Endodermal cell (in vitro differentiated cells): Measurements from ENCODE around the gene CHMP2A. TPM values are rescaled to one million over a fixed set of nuclear protein-coding genes. Genes with fewer than 3 reads are reported as not detected.

Source experiments
- DNase-seq: peaks from one replicate; pipeline ENCODE4 v3.0.0-alpha.2; 2017
- H3K27ac ChIP-seq: 2 replicates; pipeline ENCODE4 v1.5.1; 2013; ENCODE audit warnings: mild to moderate bottlenecking, low read depth, low read length, moderate library complexity
- H3K27me3 ChIP-seq: 2 replicates; pipeline ENCODE4 v1.6.1; 2013; ENCODE audit warnings: mild to moderate bottlenecking, low read length, moderate library complexity; ENCODE audit not compliant: insufficient read depth, control insufficient read depth, poor library complexity, severe bottlenecking
- H3K36me3 ChIP-seq: 2 replicates; pipeline ENCODE4 v1.7.0; 2013; ENCODE audit warnings: mild to moderate bottlenecking, low read length, moderate library complexity; ENCODE audit not compliant: control insufficient read depth, insufficient read depth
- H3K4me1 ChIP-seq: one replicate; pipeline ENCODE4 v1.7.0; 2013; ENCODE audit warnings: low read length; ENCODE audit not compliant: control insufficient read depth, insufficient read depth
- H3K4me3 ChIP-seq: 2 replicates; pipeline ENCODE4 v1.5.1; 2013; ENCODE audit warnings: mild to moderate bottlenecking, low read length, moderate library complexity
- H3K9ac ChIP-seq: 2 replicates; pipeline ENCODE4 v1.6.1; 2013; ENCODE audit warnings: mild to moderate bottlenecking, low read length, moderate library complexity; ENCODE audit not compliant: poor library complexity, severe bottlenecking; ENCODE audit errors: extremely low read depth
- H3K9me3 ChIP-seq: 2 replicates; pipeline ENCODE4 v1.6.1; 2013; ENCODE audit warnings: mild to moderate bottlenecking, low read length, moderate library complexity; ENCODE audit not compliant: control insufficient read depth
- H3K27ac Mint-ChIP-seq: 2 replicates; pipeline ENCODE4 v1.8.0; 2020; ENCODE audit warnings: mixed read lengths
- H3K27me3 Mint-ChIP-seq: 2 replicates; pipeline ENCODE4 v1.8.0; 2021; ENCODE audit warnings: mild to moderate bottlenecking, mixed read lengths; ENCODE audit not compliant: insufficient read depth
- H3K36me3 Mint-ChIP-seq: 2 replicates; pipeline ENCODE4 v1.8.0; 2020; ENCODE audit warnings: low read depth, mixed read lengths
- H3K4me1 Mint-ChIP-seq: 2 replicates; pipeline ENCODE4 v1.8.0; 2020; ENCODE audit warnings: mixed read lengths
- H3K4me3 Mint-ChIP-seq: 2 replicates; pipeline ENCODE4 v1.8.0; 2020; ENCODE audit warnings: mild to moderate bottlenecking, moderate library complexity, mixed read lengths
- H3K9me3 Mint-ChIP-seq: 2 replicates; pipeline ENCODE4 v1.8.0; 2020; ENCODE audit warnings: mild to moderate bottlenecking, mixed read lengths
- WGBS, 2 experiments: methylation state at CpG; one replicate each; pipeline versions ENCODE4 v1.1.5 to v1.1.7; 2013; ENCODE audit warnings: missing lambda C conversion rate in 2 of 2, mixed read lengths in 1 of 2; ENCODE audit not compliant: insufficient coverage in 1 of 2, insufficient read length in 1 of 2; 5-methylcytosine and 5-hydroxymethylcytosine counted together
- total RNA-seq, 2 donors: library from RNA; stranded (reverse); fragmentation: NEBNext Ultra II Directional in 1 of 2; extraction: Animal tissue kit (Norgen Biotek cat#: 25700) in 1 of 2; gene quantifications; 2 replicates in 1 of 2; 3 replicates in 1 of 2; pipeline ENCODE4 v1.2.1, GENCODE V29; 2021
- TF ChIP-seq, protein P1 (sequence below): fragments of 200-600 bp; sonication (generic); conservative IDR thresholded peaks from 2 replicates; pipeline ENCODE4 v1.5.0; 2021; ENCODE audit warnings: antibody characterized with exemption, mild to moderate bottlenecking

CHMP2A gene
- total RNA-seq, 2 donors from 2014 or later, result 97.7 to 147 TPM

DNA sequence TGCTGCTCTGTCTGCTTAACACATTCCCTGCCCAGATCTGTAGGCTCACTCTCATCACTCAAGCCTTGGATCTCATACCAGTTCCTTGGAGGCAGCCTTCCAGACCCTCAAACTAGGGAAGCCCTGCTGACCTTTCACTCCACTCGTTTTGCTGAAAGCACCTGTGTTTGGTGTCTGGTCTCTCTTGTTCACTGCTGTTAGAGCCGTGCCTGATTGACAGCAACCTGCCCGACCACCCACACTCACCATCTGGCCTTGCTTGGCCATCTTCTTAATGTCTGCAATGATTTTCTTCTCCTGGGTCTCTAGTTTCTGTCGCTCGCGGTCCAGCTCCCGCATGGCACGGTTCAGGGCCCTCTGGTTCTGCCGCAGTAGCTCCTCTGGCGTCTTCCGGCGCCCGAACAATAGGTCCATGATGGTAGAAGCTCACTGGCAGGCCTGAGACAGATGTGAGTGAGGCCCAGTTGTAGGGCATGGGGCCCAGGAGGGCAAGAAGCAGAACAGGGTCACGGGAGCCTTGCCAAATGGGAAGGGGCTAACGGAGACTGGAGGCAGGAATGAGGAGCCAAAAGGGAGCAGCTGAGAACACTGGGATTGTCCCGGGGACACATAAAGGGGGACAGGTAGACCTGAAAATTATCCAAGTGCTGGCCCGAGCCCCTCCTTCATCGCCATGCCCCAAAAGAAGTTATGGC, 959 bp downstream of the CHMP2A start:
- Mint-ChIP-seq H3K4me3 (peak overlapping the region; percentile 91), H3K36me3 (peaks cover 48% of the 10 kb centered on the region), H3K9me3 (no peaks in the 10 kb centered on the region), H3K4me1 (peaks cover 27% of the 10 kb centered on the region), H3K27ac (peak overlapping the region; percentile 99), H3K27me3 (no peaks in the 10 kb centered on the region)
- Histone ChIP-seq H3K9ac (peak overlapping the region; percentile 70), H3K27me3 (no peaks in the 10 kb centered on the region), H3K36me3 (peaks cover 65% of the 10 kb centered on the region), H3K4me3 (peak overlapping the region; percentile 86), H3K9me3 (no peaks in the 10 kb centered on the region), H3K4me1 (no peaks in the 10 kb centered on the region), H3K27ac (peak overlapping the region; percentile 84)
- TF ChIP-seq, protein P1, sequence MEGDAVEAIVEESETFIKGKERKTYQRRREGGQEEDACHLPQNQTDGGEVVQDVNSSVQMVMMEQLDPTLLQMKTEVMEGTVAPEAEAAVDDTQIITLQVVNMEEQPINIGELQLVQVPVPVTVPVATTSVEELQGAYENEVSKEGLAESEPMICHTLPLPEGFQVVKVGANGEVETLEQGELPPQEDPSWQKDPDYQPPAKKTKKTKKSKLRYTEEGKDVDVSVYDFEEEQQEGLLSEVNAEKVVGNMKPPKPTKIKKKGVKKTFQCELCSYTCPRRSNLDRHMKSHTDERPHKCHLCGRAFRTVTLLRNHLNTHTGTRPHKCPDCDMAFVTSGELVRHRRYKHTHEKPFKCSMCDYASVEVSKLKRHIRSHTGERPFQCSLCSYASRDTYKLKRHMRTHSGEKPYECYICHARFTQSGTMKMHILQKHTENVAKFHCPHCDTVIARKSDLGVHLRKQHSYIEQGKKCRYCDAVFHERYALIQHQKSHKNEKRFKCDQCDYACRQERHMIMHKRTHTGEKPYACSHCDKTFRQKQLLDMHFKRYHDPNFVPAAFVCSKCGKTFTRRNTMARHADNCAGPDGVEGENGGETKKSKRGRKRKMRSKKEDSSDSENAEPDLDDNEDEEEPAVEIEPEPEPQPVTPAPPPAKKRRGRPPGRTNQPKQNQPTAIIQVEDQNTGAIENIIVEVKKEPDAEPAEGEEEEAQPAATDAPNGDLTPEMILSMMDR, result no peak
- peak; percentile 67 for DNase-seq
- WGBS, 2 experiments, result 77 to 79% methylated on average over 15 to 18 of the region's 18 CpGs

DNA sequence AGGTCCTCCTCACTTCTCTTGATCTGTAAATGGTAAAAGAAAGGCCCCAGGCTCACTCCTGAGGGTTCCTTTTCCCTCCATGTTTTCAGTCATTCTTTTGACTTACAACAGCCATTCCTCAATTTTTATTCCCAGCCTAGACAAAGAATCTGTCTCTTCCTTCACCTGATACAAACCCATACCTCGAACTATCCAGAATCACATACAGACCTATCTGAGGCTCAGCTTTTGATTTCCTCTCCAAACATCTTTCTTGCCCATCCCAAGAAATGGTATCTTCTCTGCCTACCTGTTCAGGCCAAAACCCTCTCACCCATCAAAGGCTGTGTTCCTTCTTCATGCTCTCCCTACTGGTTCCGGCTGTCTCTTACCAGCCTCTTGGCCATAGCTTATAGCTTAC, 2.2 kb downstream of the CHMP2A start:
- Histone ChIP-seq H3K9me3 (no peaks in the 10 kb centered on the region), H3K27me3 (no peaks in the 10 kb centered on the region), H3K4me1 (no peaks in the 10 kb centered on the region), H3K9ac (no peak overlapping the region), H3K27ac (no peak overlapping the region), H3K4me3 (no peak overlapping the region), H3K36me3 (peaks cover 78% of the 10 kb centered on the region)
- no peaks in the 10 kb centered on the region for H3K9me3 Mint-ChIP-seq
- 85 to 99% methylated on average over 2 of the region's 2 CpGs for WGBS, 2 experiments
- H3K4me3 Mint-ChIP-seq, result no peak overlapping the region
- H3K36me3 Mint-ChIP-seq, result peaks cover 57% of the 10 kb centered on the region
- H3K27me3 Mint-ChIP-seq, result no peaks in the 10 kb centered on the region
- peaks cover 27% of the 10 kb centered on the region for H3K4me1 Mint-ChIP-seq
- peak overlapping the region; percentile 24 for H3K27ac Mint-ChIP-seq
- no peak for DNase-seq
- TF ChIP-seq, protein P1, result no peak

DNA sequence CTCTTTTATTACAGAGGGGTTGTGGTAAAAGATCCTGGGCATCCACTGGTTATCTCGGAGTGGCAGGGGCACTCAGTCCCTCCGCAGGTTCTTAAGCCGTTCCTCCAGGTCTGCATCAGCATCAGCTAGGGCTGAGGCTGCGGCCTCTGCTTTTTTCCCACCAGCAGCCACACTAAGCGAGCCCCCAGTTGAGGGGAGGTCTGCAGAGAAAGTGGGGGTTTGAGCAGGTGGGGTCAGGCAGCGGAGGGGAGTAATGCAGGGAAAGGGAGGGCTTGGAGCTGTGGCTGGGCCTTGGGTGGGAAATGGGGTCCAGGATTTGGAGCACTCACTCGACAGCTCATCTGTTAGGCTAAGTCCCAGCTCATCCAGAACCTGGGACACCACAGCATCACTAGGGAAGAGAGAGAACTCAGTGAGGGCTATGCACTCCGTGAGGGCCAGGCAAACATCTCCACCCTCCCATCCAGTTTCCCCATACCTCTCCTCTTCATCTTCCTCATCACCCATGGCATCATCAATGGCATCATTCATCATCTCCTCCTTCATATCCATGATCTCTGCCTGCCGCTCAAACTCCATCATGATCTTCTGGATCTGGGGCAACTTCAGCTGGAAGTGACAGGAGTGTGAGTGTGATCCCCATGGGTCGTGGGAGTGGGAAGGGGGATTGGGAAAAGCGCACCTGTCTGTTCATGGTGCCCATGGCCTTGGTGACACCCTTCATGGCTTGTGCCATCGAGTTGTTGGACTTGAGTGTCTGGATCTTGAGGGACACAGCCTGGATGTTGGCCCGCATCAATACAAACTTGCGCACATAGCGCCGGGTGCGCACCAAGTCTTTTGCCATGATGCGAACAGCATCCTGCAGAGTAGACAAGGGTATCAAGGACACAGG, 3.1 kb downstream of the CHMP2A start:
- Mint-ChIP-seq H3K4me1 (peaks cover 25% of the 10 kb centered on the region), H3K27ac (no peak overlapping the region), H3K9me3 (no peaks in the 10 kb centered on the region), H3K4me3 (no peak overlapping the region), H3K27me3 (no peaks in the 10 kb centered on the region), H3K36me3 (peaks cover 61% of the 10 kb centered on the region)
- peak; percentile 52 for DNase-seq
- 96 to 99% methylated on average over 14 to 18 of the region's 18 CpGs for WGBS, 2 experiments
- H3K27ac ChIP-seq, result no peak overlapping the region
- no peaks in the 10 kb centered on the region for H3K27me3 ChIP-seq
- TF ChIP-seq, protein P1, result no peak
- H3K4me3 ChIP-seq, result no peak overlapping the region
- H3K9me3 ChIP-seq, result no peaks in the 10 kb centered on the region
- peaks cover 4% of the 10 kb centered on the region for H3K4me1 ChIP-seq
- H3K9ac ChIP-seq, result no peak overlapping the region
- peaks cover 82% of the 10 kb centered on the region for H3K36me3 ChIP-seq
